HCT116 (cell line): Measurements from ENCODE around the gene AK4.
A peak's percentile ranks its signal among the peaks of the same experiment; 100 is the strongest.

ENCODE experiments used
- EGR1 ChIP-seq: IDR thresholded peaks from 2 replicates; pipeline ENCODE4 v1.6.1; 2012; ENCODE audit warnings: low read depth
- ELF1 ChIP-seq: IDR thresholded peaks from 2 replicates; pipeline ENCODE4 v1.6.1; 2012; ENCODE audit warnings: low read depth, borderline replicate concordance
- EZH2 ChIP-seq: fragments of 200-600 bp; sonication (generic); IDR thresholded peaks from 2 replicates; pipeline ENCODE4 v1.6.1; 2017; ENCODE audit warnings: antibody characterized with exemption, mixed run types
- POLR2A ChIP-seq: IDR thresholded peaks from 2 replicates; pipeline ENCODE4 v1.7.0; 2011; ENCODE audit warnings: borderline replicate concordance; ENCODE audit not compliant: insufficient read depth, insufficient read length; ENCODE audit errors: extremely low read depth
- RAD21 ChIP-seq: IDR thresholded peaks from 2 replicates; pipeline ENCODE4 v1.6.1; 2012; ENCODE audit warnings: low read depth, mild to moderate bottlenecking
- TF ChIP-seq, protein P1 (sequence below), 3 experiments: fragments of 200-600 bp in 1 of 3; sonication (generic) in 1 of 3; IDR thresholded peaks in 2 of 3; conservative IDR thresholded peaks in 1 of 3; 2 replicates each; pipeline ENCODE4 v1.5.1; 2012 to 2017; ENCODE audit warnings: low read depth in 2 of 3, low read length in 2 of 3, antibody characterized with exemption in 1 of 3, borderline replicate concordance in 1 of 3, control low read depth in 1 of 3, mild to moderate bottlenecking in 1 of 3, mixed read lengths in 1 of 3, mixed run types in 1 of 3, moderate library complexity in 1 of 3; ENCODE audit not compliant: insufficient read depth in 1 of 3
- TF ChIP-seq, protein P2 (sequence below): IDR thresholded peaks from 2 replicates; pipeline ENCODE4 v1.6.1; 2012; ENCODE audit warnings: low read depth

DNA sequence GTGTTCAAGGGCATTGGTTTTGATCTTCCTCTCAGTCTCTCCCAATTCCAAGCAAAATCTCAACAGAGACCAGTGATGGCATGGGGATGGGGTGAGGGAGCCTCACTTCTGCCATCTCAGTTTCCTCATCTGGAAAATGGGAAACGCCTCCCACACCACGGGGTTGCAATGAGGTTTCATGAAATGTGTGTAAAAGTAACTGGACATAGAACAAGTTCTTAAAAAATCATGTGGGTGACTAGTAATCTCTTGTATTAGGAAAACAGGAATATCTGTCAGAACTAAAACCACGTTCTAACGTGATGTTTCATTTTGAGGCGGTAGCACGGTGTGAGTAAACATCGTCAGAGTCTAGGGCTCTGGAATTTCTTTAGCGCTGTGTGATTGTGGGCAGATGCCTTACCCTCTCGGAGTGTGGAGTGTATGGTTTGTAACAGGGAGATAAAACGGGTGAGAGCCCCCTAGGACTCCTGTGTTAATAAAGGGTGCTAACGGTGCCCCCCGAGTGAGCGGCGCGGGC is 105.9 kb downstream of the AK4 start:
- TF ChIP-seq EZH2 (no peak), ELF1 (no peak), POLR2A (peak; percentile 85), EGR1 (no peak), RAD21 (no peak)
- TF ChIP-seq, protein P1, sequence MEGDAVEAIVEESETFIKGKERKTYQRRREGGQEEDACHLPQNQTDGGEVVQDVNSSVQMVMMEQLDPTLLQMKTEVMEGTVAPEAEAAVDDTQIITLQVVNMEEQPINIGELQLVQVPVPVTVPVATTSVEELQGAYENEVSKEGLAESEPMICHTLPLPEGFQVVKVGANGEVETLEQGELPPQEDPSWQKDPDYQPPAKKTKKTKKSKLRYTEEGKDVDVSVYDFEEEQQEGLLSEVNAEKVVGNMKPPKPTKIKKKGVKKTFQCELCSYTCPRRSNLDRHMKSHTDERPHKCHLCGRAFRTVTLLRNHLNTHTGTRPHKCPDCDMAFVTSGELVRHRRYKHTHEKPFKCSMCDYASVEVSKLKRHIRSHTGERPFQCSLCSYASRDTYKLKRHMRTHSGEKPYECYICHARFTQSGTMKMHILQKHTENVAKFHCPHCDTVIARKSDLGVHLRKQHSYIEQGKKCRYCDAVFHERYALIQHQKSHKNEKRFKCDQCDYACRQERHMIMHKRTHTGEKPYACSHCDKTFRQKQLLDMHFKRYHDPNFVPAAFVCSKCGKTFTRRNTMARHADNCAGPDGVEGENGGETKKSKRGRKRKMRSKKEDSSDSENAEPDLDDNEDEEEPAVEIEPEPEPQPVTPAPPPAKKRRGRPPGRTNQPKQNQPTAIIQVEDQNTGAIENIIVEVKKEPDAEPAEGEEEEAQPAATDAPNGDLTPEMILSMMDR (IDR thresholded peaks at IDR 0.05 in 2 of 3, conservative IDR thresholded peaks at IDR 0.05 in 1 of 3; ENCODE audit: borderline replicate concordance in 1 of 3, insufficient read depth in 1 of 3, low read depth in 2 of 3, low read length in 2 of 3) = no peak
- TF ChIP-seq, protein P2, sequence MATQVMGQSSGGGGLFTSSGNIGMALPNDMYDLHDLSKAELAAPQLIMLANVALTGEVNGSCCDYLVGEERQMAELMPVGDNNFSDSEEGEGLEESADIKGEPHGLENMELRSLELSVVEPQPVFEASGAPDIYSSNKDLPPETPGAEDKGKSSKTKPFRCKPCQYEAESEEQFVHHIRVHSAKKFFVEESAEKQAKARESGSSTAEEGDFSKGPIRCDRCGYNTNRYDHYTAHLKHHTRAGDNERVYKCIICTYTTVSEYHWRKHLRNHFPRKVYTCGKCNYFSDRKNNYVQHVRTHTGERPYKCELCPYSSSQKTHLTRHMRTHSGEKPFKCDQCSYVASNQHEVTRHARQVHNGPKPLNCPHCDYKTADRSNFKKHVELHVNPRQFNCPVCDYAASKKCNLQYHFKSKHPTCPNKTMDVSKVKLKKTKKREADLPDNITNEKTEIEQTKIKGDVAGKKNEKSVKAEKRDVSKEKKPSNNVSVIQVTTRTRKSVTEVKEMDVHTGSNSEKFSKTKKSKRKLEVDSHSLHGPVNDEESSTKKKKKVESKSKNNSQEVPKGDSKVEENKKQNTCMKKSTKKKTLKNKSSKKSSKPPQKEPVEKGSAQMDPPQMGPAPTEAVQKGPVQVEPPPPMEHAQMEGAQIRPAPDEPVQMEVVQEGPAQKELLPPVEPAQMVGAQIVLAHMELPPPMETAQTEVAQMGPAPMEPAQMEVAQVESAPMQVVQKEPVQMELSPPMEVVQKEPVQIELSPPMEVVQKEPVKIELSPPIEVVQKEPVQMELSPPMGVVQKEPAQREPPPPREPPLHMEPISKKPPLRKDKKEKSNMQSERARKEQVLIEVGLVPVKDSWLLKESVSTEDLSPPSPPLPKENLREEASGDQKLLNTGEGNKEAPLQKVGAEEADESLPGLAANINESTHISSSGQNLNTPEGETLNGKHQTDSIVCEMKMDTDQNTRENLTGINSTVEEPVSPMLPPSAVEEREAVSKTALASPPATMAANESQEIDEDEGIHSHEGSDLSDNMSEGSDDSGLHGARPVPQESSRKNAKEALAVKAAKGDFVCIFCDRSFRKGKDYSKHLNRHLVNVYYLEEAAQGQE = no peak
